GM12872 (cell line): ENCODE data around the gene PRDM11.

Experiments used
- TF ChIP-seq, protein P1 (sequence below): IDR thresholded peaks from 3 replicates; pipeline ENCODE4 v1.5.1; 2011; ENCODE audit warnings: low read depth, mild to moderate bottlenecking, low read length, moderate library complexity; ENCODE audit not compliant: insufficient read depth

PRDM11 gene

DNA sequence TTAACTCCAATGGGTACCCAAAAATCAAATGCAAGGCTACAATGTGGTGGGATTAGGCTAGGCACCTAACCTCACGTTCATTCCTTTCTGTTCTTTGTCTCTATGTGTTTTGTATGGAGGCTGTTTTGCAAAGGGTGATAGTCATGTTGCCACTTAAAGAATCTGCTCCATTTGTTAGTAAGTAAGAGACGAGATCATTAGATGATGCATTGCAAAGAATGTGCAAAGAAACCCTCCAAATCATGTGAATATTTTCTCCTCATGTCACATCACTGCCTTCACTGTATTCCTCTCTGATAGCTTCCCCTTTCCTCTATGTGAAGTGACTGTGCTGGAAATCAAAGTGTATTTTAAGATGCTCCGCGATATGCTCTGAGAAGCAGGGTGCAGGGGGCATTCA, 127.8 kb downstream of the PRDM11 start:
- TF ChIP-seq, protein P1, sequence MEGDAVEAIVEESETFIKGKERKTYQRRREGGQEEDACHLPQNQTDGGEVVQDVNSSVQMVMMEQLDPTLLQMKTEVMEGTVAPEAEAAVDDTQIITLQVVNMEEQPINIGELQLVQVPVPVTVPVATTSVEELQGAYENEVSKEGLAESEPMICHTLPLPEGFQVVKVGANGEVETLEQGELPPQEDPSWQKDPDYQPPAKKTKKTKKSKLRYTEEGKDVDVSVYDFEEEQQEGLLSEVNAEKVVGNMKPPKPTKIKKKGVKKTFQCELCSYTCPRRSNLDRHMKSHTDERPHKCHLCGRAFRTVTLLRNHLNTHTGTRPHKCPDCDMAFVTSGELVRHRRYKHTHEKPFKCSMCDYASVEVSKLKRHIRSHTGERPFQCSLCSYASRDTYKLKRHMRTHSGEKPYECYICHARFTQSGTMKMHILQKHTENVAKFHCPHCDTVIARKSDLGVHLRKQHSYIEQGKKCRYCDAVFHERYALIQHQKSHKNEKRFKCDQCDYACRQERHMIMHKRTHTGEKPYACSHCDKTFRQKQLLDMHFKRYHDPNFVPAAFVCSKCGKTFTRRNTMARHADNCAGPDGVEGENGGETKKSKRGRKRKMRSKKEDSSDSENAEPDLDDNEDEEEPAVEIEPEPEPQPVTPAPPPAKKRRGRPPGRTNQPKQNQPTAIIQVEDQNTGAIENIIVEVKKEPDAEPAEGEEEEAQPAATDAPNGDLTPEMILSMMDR: no peak

- TF ChIP-seq, protein P1: no peak
Measured at GRCh38 chr11:45275828-45276227, 129.4 kb downstream of the PRDM11 start.

GRCh38 chr11:45278714-45279113, 132.3 kb downstream of the PRDM11 start:
- TF ChIP-seq, protein P1: no peak

DNA sequence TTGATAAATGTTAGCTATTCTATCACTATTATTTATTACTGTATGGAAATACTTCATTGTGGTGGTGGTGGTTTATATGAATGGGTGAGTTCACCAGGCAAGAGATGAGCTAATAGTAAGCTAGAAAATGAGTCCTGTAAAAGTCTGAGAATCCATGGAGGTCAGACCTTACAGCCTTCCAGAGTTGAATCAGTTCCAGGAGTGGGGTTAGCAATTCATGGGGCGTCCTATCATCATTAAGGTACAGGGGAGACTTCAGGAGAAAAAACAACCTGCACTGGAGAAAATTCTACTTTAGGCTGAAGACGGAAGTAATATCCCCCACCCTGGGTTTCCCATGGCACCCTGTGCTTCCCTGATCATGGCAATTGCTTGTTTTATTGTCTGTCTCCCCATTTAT, 133.2 kb downstream of the PRDM11 start:
- TF ChIP-seq, protein P1: no peak

DNA sequence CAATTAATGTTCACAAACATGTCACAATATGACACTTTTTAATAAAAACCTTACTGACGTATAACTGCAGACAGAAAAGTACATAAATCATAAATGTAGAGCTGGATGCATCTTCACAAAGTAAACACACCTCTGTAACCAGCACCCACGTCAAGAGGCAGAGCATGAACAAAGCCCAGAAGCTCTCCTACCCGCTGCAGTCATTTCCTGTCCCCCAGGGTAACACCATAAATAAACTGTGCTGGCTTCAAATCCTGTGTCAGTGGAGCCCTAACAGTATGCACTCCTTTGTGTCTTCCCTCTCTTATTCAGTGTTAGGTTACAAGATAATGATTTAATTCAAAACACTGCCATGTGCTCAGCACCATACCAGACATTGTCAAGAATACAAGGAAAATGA, 134.0 kb downstream of the PRDM11 start:
- TF ChIP-seq, protein P1: no peak

DNA sequence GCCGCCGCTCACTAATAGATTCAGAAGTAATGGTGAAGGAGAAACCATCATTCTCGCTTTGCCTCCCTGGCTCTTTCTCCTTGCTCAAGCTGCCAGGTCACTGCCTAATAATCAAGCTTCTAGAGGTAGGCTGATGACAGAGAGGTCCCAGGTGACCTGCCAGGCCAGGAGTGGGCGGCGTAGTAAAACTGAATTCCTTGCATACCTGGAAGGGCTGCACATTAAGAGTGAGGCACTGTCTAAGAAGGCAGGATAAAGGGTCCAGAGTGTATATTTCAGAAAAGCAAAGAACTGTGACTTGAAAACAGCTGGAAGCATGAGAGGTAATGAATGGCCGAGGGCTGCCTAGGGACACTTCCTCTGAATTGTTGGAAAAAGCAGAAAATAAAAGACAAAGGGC, 135.6 kb downstream of the PRDM11 start:
- TF ChIP-seq, protein P1: no peak
